CMK (cell line): ENCODE measurements around the gene GNAT3.

Experiments
- DNase-seq: peaks from one replicate; pipeline ENCODE4 v3.0.0-alpha.2; 2010; ENCODE audit warnings: low read depth

Gene GNAT3

GRCh38 chr7:80417211-80417793 lies 94.6 kb downstream of the GNAT3 start:
- no peak for DNase-seq

DNA sequence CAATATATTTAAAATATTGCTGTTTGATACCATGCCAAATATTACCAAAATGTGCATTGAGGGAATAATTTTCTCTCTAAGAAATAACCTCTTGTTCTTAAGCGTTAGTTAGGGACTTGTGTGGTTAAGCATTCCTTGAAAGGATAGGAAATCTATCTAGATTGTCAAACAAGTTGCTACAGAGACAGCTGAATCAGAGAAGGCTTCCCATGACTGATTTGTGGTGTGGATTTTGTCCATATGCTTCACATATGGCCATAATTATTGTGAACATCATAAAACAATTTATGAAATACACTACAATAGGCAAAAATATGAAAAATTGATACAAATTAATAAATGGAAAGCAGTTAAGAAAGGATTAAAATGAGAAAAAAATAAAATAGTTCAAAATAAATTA lies 96.3 kb downstream of the GNAT3 start:
- DNase-seq: no peak

DNA sequence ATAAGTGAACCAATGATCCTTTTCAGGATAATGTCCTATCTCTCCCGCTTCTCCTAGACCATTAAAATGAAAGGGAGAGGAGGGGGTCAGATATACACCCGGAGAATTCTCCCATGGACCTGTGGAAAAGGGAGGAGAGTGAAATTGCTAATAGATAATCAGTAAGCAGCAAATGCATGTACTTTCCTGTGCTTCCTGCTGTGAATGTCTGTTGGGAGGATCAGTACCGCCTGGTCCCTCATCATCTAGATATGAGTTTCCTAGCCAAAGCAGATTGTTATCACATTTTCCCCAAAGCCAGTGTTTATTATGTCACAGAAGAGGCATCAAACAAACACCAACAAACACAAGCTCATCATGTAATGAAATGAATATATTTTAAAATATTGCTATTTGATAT lies 96.8 kb downstream of the GNAT3 start:
- DNase-seq: no peak

DNA sequence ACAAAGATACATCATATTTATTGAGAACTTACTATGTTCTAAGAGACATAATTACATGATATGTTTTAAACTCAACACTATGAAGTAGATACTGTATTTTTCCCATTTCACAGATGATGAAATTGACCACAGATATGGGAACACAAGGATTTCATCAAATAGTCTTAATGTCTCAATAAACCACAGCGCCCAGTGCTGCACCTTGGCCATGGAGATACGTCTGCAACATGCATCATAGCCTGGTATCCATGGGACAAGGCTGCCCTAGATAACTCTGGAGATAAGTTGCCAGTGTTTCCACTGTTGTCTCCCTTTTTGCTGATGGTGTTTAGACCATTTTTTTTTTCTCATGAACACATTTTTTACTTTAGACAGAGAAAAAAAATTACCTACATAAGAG lies 97.5 kb downstream of the GNAT3 start:
- DNase-seq: no peak

DNA sequence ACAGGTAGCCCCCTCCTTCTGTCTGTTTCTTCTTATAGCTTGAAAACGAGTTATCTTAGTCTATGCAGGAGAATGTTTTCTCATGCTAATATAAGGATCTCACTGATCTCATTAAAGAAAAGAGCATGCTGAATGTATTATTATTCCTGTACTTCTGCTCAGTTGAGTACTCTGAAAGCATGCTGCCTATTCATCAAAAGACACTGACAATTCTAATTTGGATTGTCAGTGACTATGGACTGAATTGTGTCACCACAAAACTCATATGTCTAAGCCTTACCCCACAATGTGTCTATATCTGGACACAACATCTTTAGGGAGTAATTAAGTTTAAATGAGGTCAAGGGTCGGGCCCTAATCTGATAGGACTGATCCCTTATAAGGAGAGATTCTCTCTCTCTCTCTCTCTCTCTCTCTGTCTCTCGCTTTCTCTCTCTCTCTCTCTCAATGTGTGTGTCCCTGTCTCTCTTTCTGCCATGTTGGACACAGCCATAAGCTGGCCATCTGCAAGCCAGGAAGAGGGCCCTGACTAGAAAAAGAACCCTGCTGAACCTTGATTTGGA lies 98.4 kb downstream of the GNAT3 start:
- DNase-seq: no peak

- DNase-seq: no peak
Observed at GRCh38 chr7:80412842-80413241, 99.0 kb downstream of the GNAT3 start.

- no peak for DNase-seq
Observed at GRCh38 chr7:80411621-80412020, 100.2 kb downstream of the GNAT3 start.

DNA sequence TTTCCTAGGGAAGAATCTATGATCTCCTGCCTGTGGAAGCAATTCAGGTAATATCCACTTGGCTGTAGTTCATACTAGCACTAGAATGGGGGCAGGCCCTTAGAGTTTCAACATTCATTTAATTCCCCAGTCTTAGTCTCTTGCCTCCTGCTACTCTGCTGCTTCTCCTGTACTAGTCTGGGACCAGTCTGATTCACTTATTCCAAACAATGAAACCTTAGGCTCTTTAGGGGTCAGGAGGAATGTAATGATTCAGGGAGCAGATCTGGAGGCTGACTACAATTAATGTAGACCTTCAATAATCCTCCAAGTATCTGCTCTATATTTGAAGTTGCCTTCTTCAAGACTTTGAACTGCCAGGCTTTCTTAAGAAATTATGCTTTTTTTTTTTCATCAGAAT lies 101.8 kb downstream of the GNAT3 start:
- DNase-seq: no peak
